H9 (cell line): ENCODE results near the gene THSD1. TPM values are rescaled to one million over a fixed set of nuclear protein-coding genes. Genes with fewer than 3 reads are reported as not detected.

ENCODE experiments used
- DNase-seq: peaks from one replicate; pipeline ENCODE4 v3.0.0-alpha.2; 2017
- H2AFZ ChIP-seq: one replicate; pipeline ENCODE4 v1.6.1; 2013; ENCODE audit warnings: mild to moderate bottlenecking, low read length, control low read depth, moderate library complexity
- H2AK5ac ChIP-seq: 2 replicates; pipeline ENCODE4 v1.6.1; 2013; ENCODE audit warnings: low read length, control low read depth, mixed read lengths; ENCODE audit not compliant: insufficient read length
- H2BK120ac ChIP-seq: one replicate; pipeline ENCODE4 v1.6.1; 2013; ENCODE audit warnings: low read depth, mild to moderate bottlenecking, low read length, control low read depth, inconsistent platforms; ENCODE audit not compliant: poor library complexity, severe bottlenecking
- H2BK12ac ChIP-seq: 2 replicates; pipeline ENCODE4 v1.6.1; 2013; ENCODE audit warnings: low read length, control low read depth, mixed read lengths, low read depth; ENCODE audit not compliant: insufficient read length
- H2BK15ac ChIP-seq: 2 replicates; pipeline ENCODE4 v1.6.1; 2013; ENCODE audit warnings: low read depth, low read length, control low read depth
- H2BK20ac ChIP-seq: one replicate; pipeline ENCODE4 v1.6.1; 2013; ENCODE audit warnings: low read depth, mild to moderate bottlenecking, low read length, control low read depth, inconsistent platforms; ENCODE audit not compliant: poor library complexity, severe bottlenecking
- H2BK5ac ChIP-seq: 2 replicates; pipeline ENCODE4 v1.6.1; 2013; ENCODE audit warnings: low read length, control low read depth, mixed read lengths; ENCODE audit not compliant: insufficient read length
- H3K14ac ChIP-seq: 2 replicates; pipeline ENCODE4 v1.6.1; 2013; ENCODE audit warnings: low read length, control low read depth; ENCODE audit not compliant: insufficient read depth
- H3K18ac ChIP-seq: 2 replicates; pipeline ENCODE4 v1.6.1; 2013; ENCODE audit warnings: low read depth, mild to moderate bottlenecking, mixed read lengths, low read length, control low read depth; ENCODE audit not compliant: insufficient read length
- H3K23ac ChIP-seq: 2 replicates; pipeline ENCODE4 v1.6.1; 2013; ENCODE audit warnings: low read length, control low read depth, mixed read lengths, low read depth; ENCODE audit not compliant: insufficient read length
- H3K23me2 ChIP-seq: 2 replicates; pipeline ENCODE4 v1.6.1; 2013; ENCODE audit warnings: low read depth, mild to moderate bottlenecking, mixed read lengths, low read length, control low read depth; ENCODE audit not compliant: insufficient read length, poor library complexity, severe bottlenecking
- H3K27ac ChIP-seq: 2 replicates; pipeline ENCODE4 v1.5.1; 2013; ENCODE audit warnings: low read length, control low read depth, mixed read lengths, low read depth; ENCODE audit not compliant: insufficient read length
- H3K27me3 ChIP-seq: 2 replicates; pipeline ENCODE4 v1.6.1; 2013; ENCODE audit warnings: low read length, control low read depth, inconsistent platforms; ENCODE audit not compliant: insufficient read depth
- H3K4ac ChIP-seq: 2 replicates; pipeline ENCODE4 v1.6.1; 2013; ENCODE audit warnings: low read depth, mild to moderate bottlenecking, control low read depth, inconsistent platforms, low read length, moderate library complexity
- H3K4me1 ChIP-seq: 2 replicates; pipeline ENCODE4 v1.6.1; 2013; ENCODE audit warnings: low read length, control low read depth, inconsistent platforms; ENCODE audit not compliant: insufficient read depth
- H3K4me2 ChIP-seq: 2 replicates; pipeline ENCODE4 v1.6.1; 2013; ENCODE audit warnings: low read length, control low read depth, mixed read lengths; ENCODE audit not compliant: insufficient read length, insufficient read depth
- H3K56ac ChIP-seq: 2 replicates; pipeline ENCODE4 v1.6.1; 2013; ENCODE audit warnings: low read depth, mild to moderate bottlenecking, mixed read lengths, low read length, control low read depth; ENCODE audit not compliant: insufficient read length
- H3K79me1 ChIP-seq: 2 replicates; pipeline ENCODE4 v1.6.1; 2013; ENCODE audit warnings: low read depth, mild to moderate bottlenecking, moderate library complexity, low read length, control low read depth, inconsistent platforms; ENCODE audit not compliant: insufficient read depth, poor library complexity, severe bottlenecking
- H3K79me2 ChIP-seq: 2 replicates; pipeline ENCODE4 v1.6.1; 2013; ENCODE audit warnings: low read length, control low read depth, inconsistent platforms; ENCODE audit not compliant: insufficient read depth
- H3K9ac ChIP-seq: 2 replicates; pipeline ENCODE4 v1.6.1; 2013; ENCODE audit warnings: low read length, control low read depth, mixed read lengths; ENCODE audit not compliant: insufficient read length; ENCODE audit errors: extremely low read depth
- H3K9me3 ChIP-seq: one replicate; pipeline ENCODE4 v1.6.1; 2013; ENCODE audit warnings: low read depth, low read length, inconsistent platforms; ENCODE audit not compliant: control insufficient read depth
- H3T11ph ChIP-seq: one replicate; pipeline ENCODE4 v1.6.1; 2013; ENCODE audit warnings: mild to moderate bottlenecking, low read length, control low read depth, inconsistent platforms
- H4K20me1 ChIP-seq: one replicate; pipeline ENCODE4 v1.6.1; 2013; ENCODE audit not compliant: control insufficient read depth, insufficient read length, insufficient read depth
- H4K5ac ChIP-seq: 2 replicates; pipeline ENCODE4 v1.6.1; 2013; ENCODE audit warnings: low read depth, mild to moderate bottlenecking, mixed read lengths, low read length, control low read depth; ENCODE audit not compliant: insufficient read length
- H4K8ac ChIP-seq: replicated peaks from 2 replicates; pipeline ENCODE4 v1.6.1; 2013; ENCODE audit warnings: low read length, control low read depth, mixed read lengths, low read depth; ENCODE audit not compliant: insufficient read length
- H4K91ac ChIP-seq: 2 replicates; pipeline ENCODE4 v1.6.1; 2013; ENCODE audit warnings: low read depth, mild to moderate bottlenecking, moderate library complexity, mixed read lengths, low read length, control low read depth; ENCODE audit not compliant: insufficient read length
- H3K27ac Mint-ChIP-seq, 3 experiments: 2 replicates in 2 of 3; 3 replicates in 1 of 3; pipeline ENCODE4 v1.8.0; 2020 to 2021; ENCODE audit warnings: mixed read lengths in 3 of 3, mild to moderate bottlenecking in 1 of 3, moderate library complexity in 1 of 3
- H3K27me3 Mint-ChIP-seq: 2 replicates; pipeline ENCODE4 v1.8.0; 2021; ENCODE audit warnings: low read depth, mild to moderate bottlenecking, moderate library complexity, mixed read lengths
- H3K36me3 Mint-ChIP-seq, 3 experiments: 2 replicates in 2 of 3; 3 replicates in 1 of 3; pipeline ENCODE4 v1.8.0; 2020 to 2021; ENCODE audit warnings: low read depth in 3 of 3, mixed read lengths in 3 of 3; ENCODE audit not compliant: insufficient read depth in 1 of 3
- H3K4me1 Mint-ChIP-seq, 2 experiments: 2 replicates each; pipeline ENCODE4 v1.8.0; 2020; ENCODE audit warnings: mixed read lengths in 2 of 2
- H3K4me3 Mint-ChIP-seq, 2 experiments: 2 replicates in 1 of 2; 3 replicates in 1 of 2; pipeline ENCODE4 v1.8.0; 2020 to 2021; ENCODE audit warnings: mild to moderate bottlenecking in 2 of 2, mixed read lengths in 2 of 2, moderate library complexity in 1 of 2
- H3K9me3 Mint-ChIP-seq, 2 experiments: 2 replicates in 1 of 2; 3 replicates in 1 of 2; pipeline ENCODE4 v1.8.0; 2020; ENCODE audit warnings: mild to moderate bottlenecking in 2 of 2, mixed read lengths in 2 of 2, moderate library complexity in 1 of 2
- WGBS: extraction: QIAGEN DNeasy Blood & Tissue Kit; methylation state at CpG from one replicate; pipeline ENCODE4 v1.1.7; 2013; ENCODE audit warnings: missing lambda C conversion rate, low lambda C conversion rate, mixed read lengths; ENCODE audit not compliant: insufficient read length; ENCODE audit errors: extremely low coverage; 5-methylcytosine and 5-hydroxymethylcytosine counted together
- total RNA-seq: library from RNA; stranded (reverse); gene quantifications from 2 replicates; pipeline ENCODE4 v1.2.1, GENCODE V29; 2021
- TF ChIP-seq, protein P1 (sequence below): fragments of 200-600 bp; sonication (generic); conservative IDR thresholded peaks from 3 replicates; pipeline ENCODE4 v1.8.0; 2021; ENCODE audit warnings: antibody characterized with exemption, mild to moderate bottlenecking

Gene THSD1
- total RNA-seq, 1 experiment from 2014 or later = 0.22 TPM

- H3T11ph ChIP-seq = no peak overlapping the region
- TF ChIP-seq, protein P1, sequence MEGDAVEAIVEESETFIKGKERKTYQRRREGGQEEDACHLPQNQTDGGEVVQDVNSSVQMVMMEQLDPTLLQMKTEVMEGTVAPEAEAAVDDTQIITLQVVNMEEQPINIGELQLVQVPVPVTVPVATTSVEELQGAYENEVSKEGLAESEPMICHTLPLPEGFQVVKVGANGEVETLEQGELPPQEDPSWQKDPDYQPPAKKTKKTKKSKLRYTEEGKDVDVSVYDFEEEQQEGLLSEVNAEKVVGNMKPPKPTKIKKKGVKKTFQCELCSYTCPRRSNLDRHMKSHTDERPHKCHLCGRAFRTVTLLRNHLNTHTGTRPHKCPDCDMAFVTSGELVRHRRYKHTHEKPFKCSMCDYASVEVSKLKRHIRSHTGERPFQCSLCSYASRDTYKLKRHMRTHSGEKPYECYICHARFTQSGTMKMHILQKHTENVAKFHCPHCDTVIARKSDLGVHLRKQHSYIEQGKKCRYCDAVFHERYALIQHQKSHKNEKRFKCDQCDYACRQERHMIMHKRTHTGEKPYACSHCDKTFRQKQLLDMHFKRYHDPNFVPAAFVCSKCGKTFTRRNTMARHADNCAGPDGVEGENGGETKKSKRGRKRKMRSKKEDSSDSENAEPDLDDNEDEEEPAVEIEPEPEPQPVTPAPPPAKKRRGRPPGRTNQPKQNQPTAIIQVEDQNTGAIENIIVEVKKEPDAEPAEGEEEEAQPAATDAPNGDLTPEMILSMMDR = no peak
- no peaks in the 10 kb centered on the region for H3K23me2 ChIP-seq
- H2AK5ac ChIP-seq = no peak overlapping the region
- no peaks in the 10 kb centered on the region for H3K79me1 ChIP-seq
- Mint-ChIP-seq H3K27me3 (no peaks in the 10 kb centered on the region), H3K4me3 (no peak overlapping the region), H3K9me3 (no peaks in the 10 kb centered on the region), H3K4me1 (peaks cover 10 to 15% of the 10 kb centered on the region in 2 experiments), H3K27ac (no peak overlapping the region; a peak in 1 of 7 replicates), H3K36me3 (no peaks in the 10 kb centered on the region)
- no peaks in the 10 kb centered on the region for H3K79me2 ChIP-seq
- H3K27ac ChIP-seq = no peak overlapping the region
- no peak overlapping the region for H2BK5ac ChIP-seq
- H3K18ac ChIP-seq = no peak overlapping the region
- WGBS = no CpG with 5 or more reads among the region's 3 CpGs
- no peaks in the 10 kb centered on the region for H3K4me1 ChIP-seq
- H2BK120ac ChIP-seq = no peak overlapping the region
- no peak overlapping the region for H3K4ac ChIP-seq
- H2AFZ ChIP-seq = no peak overlapping the region
- no peaks in the 10 kb centered on the region for H3K27me3 ChIP-seq
- no peak overlapping the region; the same call in 1 of the 2 replicates for H2BK15ac ChIP-seq
- H3K4me2 ChIP-seq = no peak overlapping the region
- H3K23ac ChIP-seq = no peak overlapping the region
- no peak overlapping the region for H3K56ac ChIP-seq
- H4K8ac ChIP-seq = no peak overlapping the region
- no peak overlapping the region for H4K5ac ChIP-seq
- H3K9ac ChIP-seq = no peak overlapping the region
- DNase-seq = no peak
- H3K9me3 ChIP-seq = no peaks in the 10 kb centered on the region
- no peak overlapping the region for H4K91ac ChIP-seq
- H3K14ac ChIP-seq = no peak overlapping the region
- H2BK12ac ChIP-seq = no peak overlapping the region
- no peaks in the 10 kb centered on the region for H4K20me1 ChIP-seq
- no peak overlapping the region for H2BK20ac ChIP-seq
These were observed 34.2 kb downstream of the THSD1 start for GRCh38 chr13:52371736-52372247.
